ENCODE measurements around the gene UNC13D. TPM values are rescaled to one million over a fixed set of nuclear protein-coding genes. Genes with fewer than 3 reads are reported as not detected.

The UNC13D gene
- total RNA-seq, 1 donor from 2014 or later = 6.8 TPM

GRCh38 chr17:75842411-75842810, 1.8 kb downstream of the UNC13D start:
- TF ChIP-seq CTCF (IDR thresholded peaks at IDR 0.05; ENCODE audit: unreplicated experiment) = no peak
- peaks cover 19% of the 10 kb centered on the region for H3K4me1 Mint-ChIP-seq
- no peak overlapping the region for H3K27ac Mint-ChIP-seq
- no peak overlapping the region for H3K4me3 Mint-ChIP-seq
- H3K9me3 Mint-ChIP-seq = no peaks in the 10 kb centered on the region
- H3K27me3 Mint-ChIP-seq (ENCODE audit: low read depth) = no peaks in the 10 kb centered on the region
- DNase-seq (ENCODE audit: low spot score in 2 of 2, unreplicated experiment in 2 of 2) = no peak
- peaks cover 7% of the 10 kb centered on the region for H3K36me3 Mint-ChIP-seq

- H3K27me3 Mint-ChIP-seq (ENCODE audit: low read depth) = no peaks in the 10 kb centered on the region
- H3K4me3 Mint-ChIP-seq = no peak overlapping the region
- peaks cover 3% of the 10 kb centered on the region for H3K36me3 Mint-ChIP-seq
- H3K4me1 Mint-ChIP-seq = peaks cover 15% of the 10 kb centered on the region
- TF ChIP-seq CTCF (IDR thresholded peaks at IDR 0.05; ENCODE audit: unreplicated experiment) = no peak
- no peak for DNase-seq (ENCODE audit: low spot score in 2 of 2, unreplicated experiment in 2 of 2)
- H3K9me3 Mint-ChIP-seq = no peaks in the 10 kb centered on the region
- H3K27ac Mint-ChIP-seq = no peak overlapping the region
These were observed 3.4 kb downstream of the UNC13D start for GRCh38 chr17:75840799-75841164.

GRCh38 chr17:75839942-75840798, 4.0 kb downstream of the UNC13D start:
- Mint-ChIP-seq H3K9me3 (no peaks in the 10 kb centered on the region), H3K36me3 (no peaks in the 10 kb centered on the region), H3K4me3 (no peak overlapping the region), H3K4me1 (peaks cover 10% of the 10 kb centered on the region), H3K27me3 (ENCODE audit: low read depth) (no peaks in the 10 kb centered on the region), H3K27ac (no peak overlapping the region)
- DNase-seq (ENCODE audit: low spot score in 2 of 2, unreplicated experiment in 2 of 2) = no peak
- no peak for TF ChIP-seq CTCF (IDR thresholded peaks at IDR 0.05; ENCODE audit: unreplicated experiment)

- H3K9me3 Mint-ChIP-seq = no peaks in the 10 kb centered on the region
- H3K27ac Mint-ChIP-seq = no peak overlapping the region
- TF ChIP-seq CTCF (IDR thresholded peaks at IDR 0.05; ENCODE audit: unreplicated experiment) = no peak
- H3K36me3 Mint-ChIP-seq = no peaks in the 10 kb centered on the region
- peaks cover 5% of the 10 kb centered on the region for H3K4me1 Mint-ChIP-seq
- H3K27me3 Mint-ChIP-seq (ENCODE audit: low read depth) = no peaks in the 10 kb centered on the region
- H3K4me3 Mint-ChIP-seq = no peak overlapping the region
- DNase-seq (ENCODE audit: low spot score in 2 of 2, unreplicated experiment in 2 of 2) = no peak
These were observed 5.8 kb downstream of the UNC13D start for GRCh38 chr17:75838410-75838809.

GRCh38 chr17:75837899-75838298, 6.3 kb downstream of the UNC13D start:
- Mint-ChIP-seq H3K4me3 (no peak overlapping the region), H3K4me1 (peaks cover 8% of the 10 kb centered on the region), H3K27ac (no peak overlapping the region), H3K27me3 (ENCODE audit: low read depth) (no peaks in the 10 kb centered on the region), H3K36me3 (no peaks in the 10 kb centered on the region), H3K9me3 (no peaks in the 10 kb centered on the region)
- no peak for DNase-seq (ENCODE audit: low spot score in 2 of 2, unreplicated experiment in 2 of 2)
- no peak for TF ChIP-seq CTCF (IDR thresholded peaks at IDR 0.05; ENCODE audit: unreplicated experiment)
